DND-41 (cell line): ENCODE results near the gene NUDT7.

ENCODE experiments used
- EZH2 ChIP-seq: IDR thresholded peaks from 3 replicates; pipeline ENCODE4 v1.6.1; 2012; ENCODE audit warnings: borderline replicate concordance, low read depth, mild to moderate bottlenecking, moderate library complexity, low read length, inconsistent platforms; ENCODE audit not compliant: severe bottlenecking
- TF ChIP-seq, protein P1 (sequence below): IDR thresholded peaks from 2 replicates; pipeline ENCODE4 v1.5.1; 2012; ENCODE audit warnings: borderline replicate concordance, low read length, moderate library complexity, mild to moderate bottlenecking; ENCODE audit not compliant: poor library complexity, severe bottlenecking; ENCODE audit errors: extremely low read depth

DNA sequence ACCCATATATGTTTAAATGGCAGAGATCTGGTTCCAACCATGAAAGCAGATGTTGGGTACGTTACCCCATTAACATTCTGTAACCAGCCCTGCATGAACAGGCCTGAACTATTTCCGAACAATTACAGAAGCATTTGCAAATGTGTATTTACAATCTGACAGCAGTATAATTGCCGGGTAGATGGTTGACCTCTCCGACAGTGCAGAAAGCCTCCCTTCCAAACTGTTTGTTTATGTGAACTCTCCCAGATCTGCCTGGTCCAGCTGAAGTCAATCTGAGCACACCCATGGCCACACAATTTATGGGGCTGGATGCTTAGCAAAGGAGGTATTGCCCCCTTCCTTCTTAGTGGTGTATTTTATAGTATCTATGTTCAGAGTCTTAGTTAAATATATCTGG is 21.8 kb downstream of the NUDT7 start:
- no peak for TF ChIP-seq EZH2
- TF ChIP-seq, protein P1, sequence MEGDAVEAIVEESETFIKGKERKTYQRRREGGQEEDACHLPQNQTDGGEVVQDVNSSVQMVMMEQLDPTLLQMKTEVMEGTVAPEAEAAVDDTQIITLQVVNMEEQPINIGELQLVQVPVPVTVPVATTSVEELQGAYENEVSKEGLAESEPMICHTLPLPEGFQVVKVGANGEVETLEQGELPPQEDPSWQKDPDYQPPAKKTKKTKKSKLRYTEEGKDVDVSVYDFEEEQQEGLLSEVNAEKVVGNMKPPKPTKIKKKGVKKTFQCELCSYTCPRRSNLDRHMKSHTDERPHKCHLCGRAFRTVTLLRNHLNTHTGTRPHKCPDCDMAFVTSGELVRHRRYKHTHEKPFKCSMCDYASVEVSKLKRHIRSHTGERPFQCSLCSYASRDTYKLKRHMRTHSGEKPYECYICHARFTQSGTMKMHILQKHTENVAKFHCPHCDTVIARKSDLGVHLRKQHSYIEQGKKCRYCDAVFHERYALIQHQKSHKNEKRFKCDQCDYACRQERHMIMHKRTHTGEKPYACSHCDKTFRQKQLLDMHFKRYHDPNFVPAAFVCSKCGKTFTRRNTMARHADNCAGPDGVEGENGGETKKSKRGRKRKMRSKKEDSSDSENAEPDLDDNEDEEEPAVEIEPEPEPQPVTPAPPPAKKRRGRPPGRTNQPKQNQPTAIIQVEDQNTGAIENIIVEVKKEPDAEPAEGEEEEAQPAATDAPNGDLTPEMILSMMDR = no peak
